ENCODE measurements around the gene ERP44. TPM values are rescaled to one million over a fixed set of nuclear protein-coding genes. Genes with fewer than 3 reads are reported as not detected.

The ERP44 gene
- total RNA-seq, 4 donors from 2014 or later: 7.0 to 10.8 (median 9.7) TPM

DNA sequence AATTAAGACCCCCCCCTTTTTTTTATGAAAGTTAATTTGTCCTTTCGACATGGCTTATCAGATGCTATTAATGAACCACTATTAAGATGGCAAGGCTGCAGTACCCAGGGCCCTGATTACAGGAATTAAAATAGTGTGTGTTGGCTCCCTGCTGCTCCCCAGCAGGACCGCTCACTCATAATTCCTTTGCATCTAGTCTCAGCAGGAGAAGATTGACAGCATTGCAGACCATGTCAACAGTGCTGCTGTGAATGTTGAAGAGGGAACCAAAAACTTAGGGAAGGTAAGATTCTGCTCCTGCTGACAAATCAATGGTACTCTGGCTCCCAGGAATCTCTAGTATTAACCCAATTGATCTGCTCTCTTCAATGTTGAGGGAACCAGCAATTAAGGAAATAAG is 131.3 kb downstream of the ERP44 start:
- Histone ChIP-seq H3K27me3 (no peaks in the 10 kb centered on the region), H3K4me1 (no peaks in the 10 kb centered on the region), H3K27ac (no peak overlapping the region), H3K4me3 (no peak overlapping the region), H3K36me3 (peaks cover 0 to 23% of the 10 kb centered on the region in 2 donors), H3K9me3 (no peaks in the 10 kb centered on the region)
- intact Hi-C loops (cut with DNase I; ENCODE audit: low total_unique reads) (no loop called here), in situ Hi-C loops (cut with MboI; ENCODE audit: low sequenced_read_pairs in 4 of 4) (no loop called here)
- ATAC-seq (no peak), DNase-seq (no peak)
- TF ChIP-seq, protein P1, sequence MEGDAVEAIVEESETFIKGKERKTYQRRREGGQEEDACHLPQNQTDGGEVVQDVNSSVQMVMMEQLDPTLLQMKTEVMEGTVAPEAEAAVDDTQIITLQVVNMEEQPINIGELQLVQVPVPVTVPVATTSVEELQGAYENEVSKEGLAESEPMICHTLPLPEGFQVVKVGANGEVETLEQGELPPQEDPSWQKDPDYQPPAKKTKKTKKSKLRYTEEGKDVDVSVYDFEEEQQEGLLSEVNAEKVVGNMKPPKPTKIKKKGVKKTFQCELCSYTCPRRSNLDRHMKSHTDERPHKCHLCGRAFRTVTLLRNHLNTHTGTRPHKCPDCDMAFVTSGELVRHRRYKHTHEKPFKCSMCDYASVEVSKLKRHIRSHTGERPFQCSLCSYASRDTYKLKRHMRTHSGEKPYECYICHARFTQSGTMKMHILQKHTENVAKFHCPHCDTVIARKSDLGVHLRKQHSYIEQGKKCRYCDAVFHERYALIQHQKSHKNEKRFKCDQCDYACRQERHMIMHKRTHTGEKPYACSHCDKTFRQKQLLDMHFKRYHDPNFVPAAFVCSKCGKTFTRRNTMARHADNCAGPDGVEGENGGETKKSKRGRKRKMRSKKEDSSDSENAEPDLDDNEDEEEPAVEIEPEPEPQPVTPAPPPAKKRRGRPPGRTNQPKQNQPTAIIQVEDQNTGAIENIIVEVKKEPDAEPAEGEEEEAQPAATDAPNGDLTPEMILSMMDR (IDR thresholded peaks at IDR 0.05 in 4 of 5, conservative IDR thresholded peaks at IDR 0.05 in 1 of 5): no peak
- TF ChIP-seq POLR2A (IDR thresholded peaks at IDR 0.05): no peak

DNA sequence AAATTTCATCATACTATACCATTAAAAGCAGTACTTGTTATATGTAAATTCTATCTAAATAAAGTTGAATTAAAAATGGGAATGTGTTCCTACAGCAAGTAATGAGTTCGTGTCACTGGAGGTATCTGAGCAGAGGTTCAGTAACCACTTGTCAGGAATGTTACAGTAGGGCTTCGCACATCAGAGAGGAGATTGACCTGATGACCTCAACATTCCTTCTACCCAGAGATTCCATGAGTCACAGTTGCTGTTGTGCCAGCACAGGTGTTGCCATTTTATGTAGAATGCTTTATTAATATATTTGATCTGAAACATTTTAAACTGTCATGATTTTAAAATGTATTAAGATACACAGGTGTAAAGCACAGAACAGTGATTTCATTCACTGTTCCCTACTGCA is 132.1 kb downstream of the ERP44 start:
- ATAC-seq: no peak
- H3K36me3 ChIP-seq: peaks cover 0 to 30% of the 10 kb centered on the region in 2 donors
- TF ChIP-seq, protein P1 (IDR thresholded peaks at IDR 0.05 in 4 of 5, conservative IDR thresholded peaks at IDR 0.05 in 1 of 5): no peak
- TF ChIP-seq POLR2A (IDR thresholded peaks at IDR 0.05): no peak
- in situ Hi-C loops (cut with MboI; ENCODE audit: low sequenced_read_pairs in 4 of 4) (no loop called here), intact Hi-C loops (cut with DNase I; ENCODE audit: low total_unique reads) (no loop called here)
- H3K9me3 ChIP-seq: no peaks in the 10 kb centered on the region
- DNase-seq: no peak
- no peak overlapping the region for H3K4me3 ChIP-seq
- no peak overlapping the region for H3K27ac ChIP-seq
- H3K27me3 ChIP-seq: no peaks in the 10 kb centered on the region
- H3K4me1 ChIP-seq: no peaks in the 10 kb centered on the region

DNA sequence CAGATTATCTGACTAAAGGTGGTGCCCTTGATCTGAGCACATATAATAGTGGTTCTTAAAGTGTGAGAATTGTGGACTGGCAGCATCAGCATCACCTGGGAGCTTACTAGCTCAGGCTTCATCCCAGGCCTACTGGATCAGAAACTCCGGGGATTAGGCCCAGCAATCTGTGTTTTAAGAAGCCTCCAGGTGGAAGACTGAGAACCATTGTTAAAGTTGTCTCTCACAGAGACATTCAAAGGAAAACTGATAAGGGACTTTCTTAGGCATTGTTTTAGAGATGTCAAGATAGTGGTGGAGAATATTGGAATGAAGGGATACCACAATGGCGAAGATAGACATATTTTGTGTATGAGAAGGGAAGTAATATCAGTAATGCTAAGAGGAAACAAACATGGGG is 132.8 kb downstream of the ERP44 start:
- no peaks in the 10 kb centered on the region for H3K4me1 ChIP-seq
- TF ChIP-seq, protein P1 (IDR thresholded peaks at IDR 0.05 in 4 of 5, conservative IDR thresholded peaks at IDR 0.05 in 1 of 5): no peak
- TF ChIP-seq POLR2A (IDR thresholded peaks at IDR 0.05): no peak

DNA sequence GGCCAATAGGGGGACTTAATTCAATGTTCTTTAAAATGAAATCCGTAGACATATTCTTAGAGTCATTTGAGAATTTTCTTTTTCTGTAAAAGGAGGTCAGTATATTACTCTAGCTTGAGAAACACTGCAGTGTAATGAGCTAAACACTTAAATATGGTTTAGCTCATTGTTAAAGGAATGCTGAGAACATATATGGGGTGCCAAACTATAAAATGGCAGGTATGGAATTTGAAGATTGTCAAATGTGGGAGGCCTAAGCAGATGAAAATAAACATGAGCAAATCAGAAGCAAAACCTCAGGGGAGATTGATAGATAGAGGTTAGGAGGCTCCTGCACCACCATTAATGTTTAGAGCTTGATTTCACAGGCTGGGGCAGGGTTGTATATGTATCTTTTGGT is 134.5 kb downstream of the ERP44 start:
- H3K36me3 ChIP-seq: peaks cover 0 to 26% of the 10 kb centered on the region in 2 donors
- DNase-seq (no peak), ATAC-seq (no peak)
- H3K27ac ChIP-seq: no peak overlapping the region
- TF ChIP-seq, protein P1 (IDR thresholded peaks at IDR 0.05 in 4 of 5, conservative IDR thresholded peaks at IDR 0.05 in 1 of 5): no peak
- no peak for TF ChIP-seq POLR2A (IDR thresholded peaks at IDR 0.05)
- intact Hi-C loops (cut with DNase I; ENCODE audit: low total_unique reads): no loop called here
- no peaks in the 10 kb centered on the region for H3K4me1 ChIP-seq
- H3K4me3 ChIP-seq: no peak overlapping the region
- in situ Hi-C loops (cut with MboI; ENCODE audit: low sequenced_read_pairs in 4 of 4): no loop called here
- H3K9me3 ChIP-seq: no peaks in the 10 kb centered on the region
- no peaks in the 10 kb centered on the region for H3K27me3 ChIP-seq

More for the DNA sequence above, 132.8 kb downstream of the ERP44 start:
- Histone ChIP-seq H3K27ac (no peak overlapping the region), H3K27me3 (no peaks in the 10 kb centered on the region), H3K9me3 (no peaks in the 10 kb centered on the region), H3K4me3 (no peak overlapping the region), H3K36me3 (peaks cover 0 to 37% of the 10 kb centered on the region in 2 donors)
- DNase-seq: no peak
- in situ Hi-C loops (cut with MboI; ENCODE audit: low sequenced_read_pairs in 4 of 4): no loop called here
- intact Hi-C loops (cut with DNase I; ENCODE audit: low total_unique reads): no loop called here
- ATAC-seq: no peak

DNA sequence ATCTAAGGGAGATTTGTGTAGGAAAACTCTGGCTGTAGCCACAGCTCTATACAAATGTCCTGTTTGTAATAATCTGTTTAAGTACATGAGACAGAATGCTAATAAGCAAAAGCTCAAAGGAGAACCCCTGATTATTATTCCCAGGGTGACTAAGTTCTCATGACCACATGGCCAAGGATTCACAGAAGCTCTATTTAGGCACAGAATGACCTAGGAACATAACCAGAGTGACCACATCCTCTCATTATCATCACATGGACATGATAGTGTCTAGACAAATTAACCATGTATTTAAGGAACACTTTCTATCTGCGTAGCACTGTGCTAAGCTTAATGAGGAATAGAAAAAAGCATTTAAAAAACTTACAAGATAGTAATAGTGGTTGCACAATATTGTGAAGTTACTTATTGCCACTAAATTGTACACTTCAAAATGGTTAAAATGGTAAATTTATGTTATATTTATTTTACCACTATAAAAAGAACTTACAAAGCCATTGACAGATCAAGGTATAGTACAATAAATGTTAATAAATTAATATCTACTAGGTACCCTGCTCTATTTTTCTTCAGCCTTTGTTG is 136.0 kb downstream of the ERP44 start:
- Histone ChIP-seq H3K4me3 (no peak overlapping the region), H3K9me3 (no peaks in the 10 kb centered on the region), H3K36me3 (peaks cover 0 to 21% of the 10 kb centered on the region in 2 donors), H3K4me1 (no peaks in the 10 kb centered on the region), H3K27me3 (no peaks in the 10 kb centered on the region), H3K27ac (no peak overlapping the region)
- intact Hi-C loops (cut with DNase I; ENCODE audit: low total_unique reads) (no loop called here), in situ Hi-C loops (cut with MboI; ENCODE audit: low sequenced_read_pairs in 4 of 4) (no loop called here)
- no peak for ATAC-seq
- DNase-seq: no peak
- TF ChIP-seq POLR2A (IDR thresholded peaks at IDR 0.05): no peak
- TF ChIP-seq, protein P1 (IDR thresholded peaks at IDR 0.05 in 4 of 5, conservative IDR thresholded peaks at IDR 0.05 in 1 of 5): no peak
